GM13977 (cell line): ENCODE results near the gene RPS6KC1.
"Not testable (repeated sequence)": the region's sequence is repeated elsewhere in the genome, so short reads cannot be mapped to it uniquely, and the experiment has no call there.

Experiments
- DNase-seq: peaks from one replicate; pipeline ENCODE4 v3.0.0; 2012; ENCODE audit warnings: low spot score
- CTCF ChIP-seq: IDR thresholded peaks from 2 replicates; pipeline ENCODE4 v1.5.1; 2012; ENCODE audit warnings: mild to moderate bottlenecking, control low read depth; ENCODE audit not compliant: insufficient read depth; ENCODE audit errors: extremely low read depth, missing control alignments
- in situ Hi-C: fragments of 300-500 bp; cut with MboI; formaldehyde crosslinking; loops from one replicate; pipeline ENCODE4 v1.12.0; 2022; ENCODE audit warnings: low sequenced_read_pairs, low pct_unique_long_range_greater_than_20kb, mixed read lengths, inconsistent platforms; ENCODE audit not compliant: unreplicated experiment

Gene RPS6KC1

DNA sequence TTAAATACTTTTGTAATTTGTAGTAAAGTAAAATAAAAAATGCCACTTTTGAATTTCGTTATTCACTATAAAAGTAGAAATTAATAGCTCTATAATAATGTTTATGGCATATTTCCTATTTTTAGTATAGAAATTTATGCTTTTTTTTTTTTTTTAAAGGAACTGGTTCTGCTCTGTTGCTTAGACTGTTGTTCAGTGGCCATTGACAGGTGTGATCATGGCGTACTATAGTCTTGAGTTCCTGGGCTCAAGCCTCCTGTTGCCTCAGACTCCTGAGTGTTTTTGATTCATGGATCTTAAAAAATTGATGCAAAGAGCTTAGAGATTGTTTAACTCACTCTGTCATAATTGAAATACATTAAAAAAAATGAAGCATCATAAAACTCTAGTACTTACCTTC is 53.6 kb downstream of the RPS6KC1 start:
- no peak for DNase-seq
- no peak for TF ChIP-seq CTCF
- in situ Hi-C loops = no loop called here

- no peak for DNase-seq
- no peak for TF ChIP-seq CTCF
- in situ Hi-C loops = no loop called here
Observed at GRCh38 chr1:213106298-213106697, 55.3 kb downstream of the RPS6KC1 start.

GRCh38 chr1:213107613-213108012 is 56.6 kb downstream of the RPS6KC1 start:
- no peak for TF ChIP-seq CTCF
- DNase-seq = no peak
- in situ Hi-C loops = no loop called here

DNA sequence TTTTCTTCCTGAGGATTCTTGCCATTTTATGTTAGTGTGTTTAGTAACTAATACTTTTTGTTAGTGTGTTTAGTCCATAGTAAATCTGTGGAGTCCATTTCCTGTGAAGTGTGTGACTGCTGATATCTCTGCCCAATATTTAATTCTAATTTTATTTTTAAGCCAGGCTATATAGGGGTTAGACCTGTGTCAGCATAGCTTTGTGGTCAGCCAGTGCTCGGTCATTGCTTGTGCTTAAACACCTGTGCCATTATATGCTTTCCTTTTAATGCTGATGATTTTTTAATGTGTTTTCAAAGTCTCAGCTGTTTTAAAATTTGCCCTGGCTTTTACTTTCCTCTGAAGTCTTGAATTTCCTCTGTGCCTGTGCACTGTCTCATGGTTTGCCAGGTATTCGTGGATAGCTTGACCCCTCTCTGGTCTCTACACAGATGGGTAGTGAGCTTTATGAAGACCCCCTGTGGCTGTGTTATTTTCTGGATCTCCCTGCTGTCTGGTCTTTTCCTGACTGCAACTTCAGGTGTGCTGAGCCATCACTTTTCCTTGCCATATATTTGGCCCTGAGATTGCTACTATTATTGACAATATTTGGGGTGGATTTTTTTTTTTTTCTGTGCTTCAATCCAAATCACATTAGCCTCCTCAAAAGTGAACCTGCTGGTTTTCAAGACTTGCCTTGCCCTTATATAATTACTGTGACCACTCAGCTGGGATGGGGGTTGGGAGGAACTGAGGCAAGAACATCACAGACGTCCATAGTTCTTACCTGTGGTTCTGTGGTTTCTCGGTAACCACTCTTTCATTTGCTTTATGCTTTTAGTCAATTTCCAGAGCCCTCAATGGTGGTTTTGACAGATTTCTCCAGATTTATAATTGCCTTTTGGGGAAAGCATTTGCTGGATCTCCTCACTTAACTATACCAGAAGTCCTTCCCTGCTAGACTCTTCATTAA is 59.6 kb downstream of the RPS6KC1 start:
- in situ Hi-C loops = no loop called here
- DNase-seq = no peak
- TF ChIP-seq CTCF = no peak

DNA sequence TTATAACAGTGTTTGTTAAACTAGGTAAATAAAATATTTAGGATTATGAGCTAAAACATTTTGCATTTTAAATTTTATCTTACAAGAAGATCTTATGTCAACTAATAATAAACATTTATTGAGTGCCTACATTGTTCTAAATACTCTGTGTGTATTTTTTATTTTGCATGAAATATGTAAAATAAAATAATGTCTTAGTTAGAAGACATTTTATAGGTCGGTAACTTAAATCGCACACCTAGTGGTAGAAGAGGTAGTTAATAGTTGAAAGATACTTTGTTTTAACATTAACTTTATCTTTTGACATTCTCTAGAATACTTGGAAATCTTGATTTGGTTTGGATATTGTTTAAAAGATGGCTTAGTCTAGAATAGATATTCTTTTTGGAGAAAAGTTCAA is 60.5 kb downstream of the RPS6KC1 start:
- no peak for TF ChIP-seq CTCF
- in situ Hi-C loops = no loop called here
- DNase-seq = no peak

- in situ Hi-C loops = not testable (repeated sequence)
Observed at GRCh38 chr1:213112723-213113122, 61.7 kb downstream of the RPS6KC1 start.

GRCh38 chr1:213117699-213118180 is 66.7 kb downstream of the RPS6KC1 start:
- in situ Hi-C loops, DNase-seq: not testable (repeated sequence)

More at GRCh38 chr1:213112723-213113122, 61.7 kb downstream of the RPS6KC1 start:
- not testable (repeated sequence) for DNase-seq
